Measurements from ENCODE around the gene SLC47A1. TPM values are rescaled to one million over a fixed set of nuclear protein-coding genes. Genes with fewer than 3 reads are reported as not detected.

SLC47A1 gene
- total and polyA plus RNA-seq, 2 of the 4 experiments (the other 2 are of a cell fraction), result not detected

DNA sequence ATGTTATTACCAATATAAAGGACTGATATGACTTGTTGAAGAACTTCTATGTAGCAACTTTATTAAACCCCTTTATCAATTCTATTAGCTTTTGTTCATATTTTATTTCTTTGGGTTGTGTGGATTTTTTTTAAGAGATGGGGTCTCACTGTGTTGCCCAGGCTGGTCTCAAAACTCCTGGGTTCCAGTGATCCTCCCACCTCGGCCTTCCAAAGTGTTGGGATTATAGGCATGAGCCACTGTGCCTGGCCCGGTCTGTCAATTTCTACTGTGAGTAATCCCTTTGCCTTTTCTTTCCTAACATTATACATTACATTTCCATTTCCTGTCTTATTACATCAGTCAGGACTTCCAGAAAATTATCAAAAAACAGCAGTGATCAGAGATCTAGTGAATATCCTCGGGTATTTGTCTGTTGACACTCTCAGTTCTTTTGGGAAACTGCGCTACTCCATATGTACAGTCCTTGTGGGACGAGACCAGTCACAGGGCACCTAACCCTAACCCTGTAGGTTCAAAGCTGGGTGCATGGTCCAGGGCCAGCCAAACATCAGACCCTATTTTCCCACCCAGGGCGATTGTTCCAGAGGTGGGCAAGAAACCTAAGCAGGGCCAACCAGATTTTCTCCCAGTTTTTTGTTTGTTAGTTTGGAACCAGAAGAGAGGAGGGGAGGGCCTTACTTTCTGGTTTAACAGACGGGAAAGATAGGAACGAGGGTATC is 1.7 kb upstream of the SLC47A1 start:
- H2BK5ac ChIP-seq (ENCODE audit: low read depth, low read length, poor library complexity, severe bottlenecking), result no peak overlapping the region
- CTCF ChIA-PET, result no interaction called here
- H2AK9ac ChIP-seq (replicated peaks; ENCODE audit: low read depth, low read length, poor library complexity), result no peak overlapping the region
- H3K9me3 ChIP-seq (ENCODE audit: control insufficient read depth, insufficient read depth, low read length), result no peaks in the 10 kb centered on the region
- no peak overlapping the region for H4K91ac ChIP-seq (ENCODE audit: insufficient read depth, low read depth, low read length)
- no peak overlapping the region for H4K5ac ChIP-seq (ENCODE audit: low read depth, low read length)
- H3K9me1 ChIP-seq (ENCODE audit: insufficient read depth, low read length), result no peaks in the 10 kb centered on the region
- no peak overlapping the region for H3K4me3 ChIP-seq (ENCODE audit: insufficient read depth, low read depth, low read length)
- no peak overlapping the region for H2AFZ ChIP-seq (replicated peaks; ENCODE audit: low read length, poor library complexity)
- H3K27me3 ChIP-seq (ENCODE audit: control insufficient read depth, insufficient read depth, low read length), result peaks cover 47% of the 10 kb centered on the region
- WGBS, 2 experiments (ENCODE audit: extremely low coverage in 2 of 2, insufficient read length in 1 of 2), result 69% methylated on average over 5 of the region's 8 CpGs; no CpG with 5 or more reads in 1 of the 2 experiments
- no peak for ATAC-seq (ENCODE audit: low read depth)
- H2BK20ac ChIP-seq (ENCODE audit: low read depth, low read length), result no peak overlapping the region
- no TSS peak for BruUV-seq (replicated peaks)
- in situ Hi-C loops (cut with MboI; ENCODE audit: low sequenced_read_pairs) (no loop called here), dilution Hi-C loops (cut with HindIII; ENCODE audit: low sequenced_read_pairs, unreplicated experiment) (no loop called here), intact Hi-C loops (cut with micrococcal nuclease) (no loop called here)
- DNase-seq, result no peak
- no peak overlapping the region for H2AK5ac ChIP-seq (ENCODE audit: low read depth, low read length)
- H3K27ac ChIP-seq (ENCODE audit: insufficient read depth, low read length), result no peak overlapping the region
- POLR2A ChIA-PET (ENCODE audit: unreplicated experiment), result no interaction called here
- H2BK120ac ChIP-seq (ENCODE audit: low read depth, low read length), result no peak overlapping the region
- H2BK15ac ChIP-seq (ENCODE audit: low read depth, low read length), result no peak overlapping the region
- no peak overlapping the region for H3K23ac ChIP-seq (ENCODE audit: low read depth, low read length)
- H3K14ac ChIP-seq (replicated peaks; ENCODE audit: low read depth, low read length), result no peak overlapping the region
- H3K36me3 ChIP-seq (ENCODE audit: control insufficient read depth, insufficient read depth, low read length), result no peaks in the 10 kb centered on the region
- H3K4ac ChIP-seq (ENCODE audit: low read depth, low read length), result no peak overlapping the region
- no peaks in the 10 kb centered on the region for H3K4me1 ChIP-seq (ENCODE audit: control insufficient read depth, insufficient read depth, low read length)
- H4K8ac ChIP-seq (ENCODE audit: low read depth in 2 of 2, low read length in 2 of 2), result no peak overlapping the region
- no peak overlapping the region for H3K18ac ChIP-seq (ENCODE audit: low read depth, low read length)
- TF ChIP-seq POLR2A (IDR thresholded peaks at IDR 0.05; ENCODE audit: low read depth, low read length) (no peak), RCOR1 (IDR thresholded peaks at IDR 0.05; ENCODE audit: insufficient replicate concordance, low read length) (no peak), MAZ (IDR thresholded peaks at IDR 0.05; ENCODE audit: borderline replicate concordance, low read depth, low read length) (no peak), CHD1 (IDR thresholded peaks at IDR 0.05; ENCODE audit: low read depth, low read length) (no peak), NFE2L2 (IDR thresholded peaks at IDR 0.05; ENCODE audit: low read depth, low read length) (no peak), BHLHE40 (IDR thresholded peaks at IDR 0.05; ENCODE audit: low read depth, low read length) (no peak), USF2 (IDR thresholded peaks at IDR 0.05; ENCODE audit: low read depth, low read length) (no peak), FOS (IDR thresholded peaks at IDR 0.05; ENCODE audit: low read depth, low read length) (no peak), MAFK (IDR thresholded peaks at IDR 0.05; ENCODE audit: low read depth, low read length) (no peak)
- TF ChIP-seq, protein P1, sequence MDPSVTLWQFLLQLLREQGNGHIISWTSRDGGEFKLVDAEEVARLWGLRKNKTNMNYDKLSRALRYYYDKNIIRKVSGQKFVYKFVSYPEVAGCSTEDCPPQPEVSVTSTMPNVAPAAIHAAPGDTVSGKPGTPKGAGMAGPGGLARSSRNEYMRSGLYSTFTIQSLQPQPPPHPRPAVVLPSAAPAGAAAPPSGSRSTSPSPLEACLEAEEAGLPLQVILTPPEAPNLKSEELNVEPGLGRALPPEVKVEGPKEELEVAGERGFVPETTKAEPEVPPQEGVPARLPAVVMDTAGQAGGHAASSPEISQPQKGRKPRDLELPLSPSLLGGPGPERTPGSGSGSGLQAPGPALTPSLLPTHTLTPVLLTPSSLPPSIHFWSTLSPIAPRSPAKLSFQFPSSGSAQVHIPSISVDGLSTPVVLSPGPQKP (IDR thresholded peaks at IDR 0.05; ENCODE audit: borderline replicate concordance, low read depth, low read length), result no peak
- H3K79me1 ChIP-seq (ENCODE audit: low read depth in 1 of 2, low read length in 2 of 2), result no peaks in the 10 kb centered on the region
- no peak overlapping the region for H3K56ac ChIP-seq (ENCODE audit: extremely low read depth, insufficient read depth, low read length)
- no peaks in the 10 kb centered on the region for H4K20me1 ChIP-seq (ENCODE audit: insufficient read depth, low read length)
- no peak overlapping the region for H3K9ac ChIP-seq (ENCODE audit: low read depth, low read length)
- no peak overlapping the region for H3K4me2 ChIP-seq (ENCODE audit: low read depth, low read length)

Measured in IMR-90 (cell line).